Measurements from ENCODE around the gene PNCK.
A peak's percentile ranks its signal among the peaks of the same experiment; 100 is the strongest.

The PNCK gene

DNA sequence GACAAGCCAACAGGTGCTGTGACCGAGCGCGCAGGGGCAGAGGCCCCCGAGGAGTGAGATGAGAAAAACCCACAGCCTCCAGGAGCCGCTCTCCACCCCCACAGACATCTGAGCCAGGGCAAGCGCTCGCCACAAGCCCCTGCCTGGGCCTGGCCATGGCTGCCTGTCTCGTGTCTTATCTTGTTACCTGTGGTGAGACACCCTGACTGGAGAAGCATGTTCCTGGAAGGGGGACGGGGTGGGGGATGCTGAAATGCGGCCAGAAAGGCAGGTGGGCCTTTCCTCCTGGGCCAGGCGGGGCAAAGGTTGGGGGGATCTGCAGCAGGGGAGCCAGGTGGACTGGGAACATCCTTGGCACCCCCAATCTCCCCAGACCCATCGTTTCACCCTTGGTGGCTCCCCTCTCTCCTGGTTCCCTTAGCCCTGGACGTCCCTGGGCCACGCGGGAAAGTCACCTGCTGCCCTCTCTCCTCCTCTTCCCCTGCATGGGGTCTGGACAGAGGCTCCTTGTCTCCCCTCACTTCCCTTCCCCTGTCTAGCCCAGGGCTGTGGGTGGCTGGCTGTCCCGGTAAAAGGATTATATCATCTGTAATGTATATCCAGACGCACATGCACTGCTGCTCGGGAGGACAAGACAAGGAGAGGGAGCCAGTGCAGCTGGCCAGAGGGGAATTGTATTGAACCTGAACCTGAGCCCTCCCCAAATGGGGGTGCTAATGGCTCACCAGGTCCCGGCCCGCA, 35.0 kb downstream of the PNCK start:
- Mint-ChIP-seq H3K9me3 (no peaks in the 10 kb centered on the region), H3K4me3 (no peak overlapping the region), H3K27ac (no peak overlapping the region), H3K36me3 (ENCODE audit: low read depth) (no peaks in the 10 kb centered on the region), H3K27me3 (peaks cover 58% of the 10 kb centered on the region), H3K4me1 (ENCODE audit: low read depth) (peaks cover 10% of the 10 kb centered on the region)
- DNase-seq, result no peak

GRCh38 chrX:153638041-153638371, 35.6 kb downstream of the PNCK start:
- H3K27ac Mint-ChIP-seq, result no peak overlapping the region
- H3K4me1 Mint-ChIP-seq (ENCODE audit: low read depth), result peaks cover 8% of the 10 kb centered on the region
- no peak overlapping the region for H3K4me3 Mint-ChIP-seq
- H3K27me3 Mint-ChIP-seq, result peaks cover 52% of the 10 kb centered on the region
- H3K36me3 Mint-ChIP-seq (ENCODE audit: low read depth), result no peaks in the 10 kb centered on the region
- no peaks in the 10 kb centered on the region for H3K9me3 Mint-ChIP-seq
- no peak for DNase-seq

GRCh38 chrX:153637121-153638040, 36.2 kb downstream of the PNCK start:
- no peak for DNase-seq
- H3K4me3 Mint-ChIP-seq, result no peak overlapping the region
- no peaks in the 10 kb centered on the region for H3K36me3 Mint-ChIP-seq (ENCODE audit: low read depth)
- H3K27me3 Mint-ChIP-seq, result peaks cover 47% of the 10 kb centered on the region
- H3K4me1 Mint-ChIP-seq (ENCODE audit: low read depth), result peaks cover 4% of the 10 kb centered on the region
- H3K9me3 Mint-ChIP-seq, result no peaks in the 10 kb centered on the region
- no peak overlapping the region for H3K27ac Mint-ChIP-seq

DNA sequence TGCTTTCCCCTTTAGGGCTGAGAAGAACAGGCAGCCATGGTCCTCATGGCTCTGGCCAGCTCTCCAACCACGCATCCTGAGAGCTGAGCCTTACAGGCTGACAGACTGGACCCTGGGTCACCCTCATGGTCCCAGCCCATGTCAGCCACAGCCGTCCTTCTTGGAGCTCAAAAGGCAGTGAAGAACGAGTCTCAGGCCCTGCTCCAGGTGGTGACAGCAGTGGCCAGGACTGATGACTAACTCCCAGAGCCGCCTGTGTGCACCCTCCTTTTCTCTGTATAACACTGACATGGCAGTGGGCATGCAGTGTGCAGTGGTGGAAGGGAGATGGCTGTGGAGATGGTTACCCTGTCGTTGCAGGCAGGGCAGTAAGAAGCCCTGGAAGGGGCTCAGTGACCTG, 36.9 kb downstream of the PNCK start:
- no peak for DNase-seq
- H3K36me3 Mint-ChIP-seq (ENCODE audit: low read depth), result no peaks in the 10 kb centered on the region
- H3K27me3 Mint-ChIP-seq, result peaks cover 46% of the 10 kb centered on the region
- no peak overlapping the region for H3K4me3 Mint-ChIP-seq
- H3K9me3 Mint-ChIP-seq, result peaks cover 2% of the 10 kb centered on the region
- H3K4me1 Mint-ChIP-seq (ENCODE audit: low read depth), result peaks cover 3% of the 10 kb centered on the region
- no peak overlapping the region for H3K27ac Mint-ChIP-seq

GRCh38 chrX:153635788-153636668, 37.6 kb downstream of the PNCK start:
- Mint-ChIP-seq H3K4me1 (ENCODE audit: low read depth) (no peaks in the 10 kb centered on the region), H3K4me3 (no peak overlapping the region), H3K36me3 (ENCODE audit: low read depth) (no peaks in the 10 kb centered on the region), H3K27me3 (peaks cover 45% of the 10 kb centered on the region), H3K27ac (no peak overlapping the region), H3K9me3 (peaks cover 9% of the 10 kb centered on the region)
- peak; percentile 36 for DNase-seq

DNA sequence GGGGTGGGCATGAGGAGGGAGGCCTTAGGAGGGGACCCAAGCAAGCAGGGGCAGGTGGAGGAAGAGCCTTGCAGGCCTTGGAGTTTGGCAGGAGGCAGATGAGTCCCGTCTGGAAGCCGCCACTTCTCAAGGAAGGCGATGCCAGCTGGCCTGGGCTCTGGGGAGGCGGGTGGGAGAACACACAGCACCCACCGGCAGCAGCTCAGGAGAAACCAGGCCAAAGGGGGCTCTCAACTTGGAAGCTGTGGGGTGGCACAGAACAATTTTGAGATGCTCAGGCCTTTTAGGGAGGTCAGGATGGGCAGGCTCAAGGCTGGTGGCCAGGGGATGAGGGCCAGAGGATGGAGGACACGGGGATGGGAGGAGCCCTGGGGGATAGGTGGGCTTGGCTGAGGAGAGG, 38.2 kb downstream of the PNCK start:
- Mint-ChIP-seq H3K27me3 (peaks cover 43% of the 10 kb centered on the region), H3K4me3 (no peak overlapping the region), H3K27ac (no peak overlapping the region), H3K4me1 (ENCODE audit: low read depth) (no peaks in the 10 kb centered on the region), H3K9me3 (peaks cover 12% of the 10 kb centered on the region), H3K36me3 (ENCODE audit: low read depth) (no peaks in the 10 kb centered on the region)
- no peak for DNase-seq

DNA sequence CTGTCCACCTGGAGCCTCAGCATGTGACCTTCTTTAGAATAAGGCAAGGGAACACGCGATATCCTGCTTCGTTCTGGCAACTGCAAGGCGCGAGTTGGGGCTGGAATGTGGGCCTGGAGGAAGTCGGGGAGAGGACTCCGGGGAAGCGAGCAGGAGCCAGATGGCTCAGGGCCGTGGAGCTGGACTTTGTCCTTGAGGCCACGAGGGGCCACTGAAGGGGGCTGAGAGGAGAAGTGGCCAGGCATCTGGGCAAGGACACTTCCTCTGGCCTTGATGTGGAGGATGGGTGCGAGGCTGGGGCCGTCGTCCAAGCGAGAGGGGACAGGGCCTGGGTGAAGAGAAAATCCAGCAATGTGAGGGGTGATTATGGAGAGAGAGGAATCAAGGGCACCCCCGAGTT, 38.8 kb downstream of the PNCK start:
- H3K9me3 Mint-ChIP-seq, result peaks cover 12% of the 10 kb centered on the region
- no peak overlapping the region for H3K27ac Mint-ChIP-seq
- no peak for DNase-seq
- peaks cover 46% of the 10 kb centered on the region for H3K27me3 Mint-ChIP-seq
- no peak overlapping the region for H3K4me3 Mint-ChIP-seq
- H3K36me3 Mint-ChIP-seq (ENCODE audit: low read depth), result no peaks in the 10 kb centered on the region
- H3K4me1 Mint-ChIP-seq (ENCODE audit: low read depth), result no peaks in the 10 kb centered on the region

DNA sequence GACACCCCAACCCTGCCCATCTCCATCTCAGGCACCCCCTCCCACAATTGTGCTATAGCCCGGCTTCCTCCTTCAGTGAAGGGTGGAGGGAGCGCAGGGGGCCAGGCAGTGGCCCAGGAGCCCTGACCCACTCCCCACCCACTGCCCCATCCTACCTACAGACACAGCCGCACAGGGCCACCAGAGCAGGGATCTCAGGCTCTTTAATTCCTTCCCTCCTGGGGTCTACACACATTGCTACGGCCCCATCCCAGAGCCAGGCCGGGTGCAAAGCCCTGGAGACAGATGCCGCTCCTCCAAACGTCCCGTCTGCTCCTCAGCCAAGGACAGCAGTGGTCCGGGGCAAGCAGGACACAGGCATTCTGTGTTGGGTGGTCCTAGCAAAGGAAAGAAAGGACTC, 39.4 kb downstream of the PNCK start:
- no peaks in the 10 kb centered on the region for H3K36me3 Mint-ChIP-seq (ENCODE audit: low read depth)
- no peak for DNase-seq
- no peak overlapping the region for H3K27ac Mint-ChIP-seq
- no peak overlapping the region for H3K4me3 Mint-ChIP-seq
- peaks cover 12% of the 10 kb centered on the region for H3K9me3 Mint-ChIP-seq
- peaks cover 44% of the 10 kb centered on the region for H3K27me3 Mint-ChIP-seq
- no peaks in the 10 kb centered on the region for H3K4me1 Mint-ChIP-seq (ENCODE audit: low read depth)

- Mint-ChIP-seq H3K36me3 (ENCODE audit: low read depth) (no peaks in the 10 kb centered on the region), H3K27me3 (peaks cover 39% of the 10 kb centered on the region)
Measured at GRCh38 chrX:153633607-153634180, 39.9 kb downstream of the PNCK start.

DNA sequence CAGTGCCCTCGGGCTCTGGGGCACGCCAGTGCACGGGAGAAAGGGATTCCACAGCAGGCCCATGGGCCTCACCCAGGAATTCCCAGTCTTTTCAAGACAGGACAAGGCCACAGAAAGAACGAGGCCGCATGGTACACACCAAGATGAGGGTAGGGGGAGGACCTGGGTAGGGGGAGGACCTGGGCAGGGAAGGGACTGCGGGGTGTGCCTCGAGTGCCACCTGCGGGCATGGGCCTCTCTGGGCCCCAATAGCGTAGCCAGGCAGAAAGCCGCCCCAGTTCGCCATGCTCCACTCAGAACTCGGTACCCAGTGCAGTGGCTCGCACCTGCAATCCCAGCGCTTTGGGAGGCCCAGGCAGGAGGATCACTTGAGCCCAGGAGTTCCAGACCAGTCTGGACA, 40.6 kb downstream of the PNCK start:
- DNase-seq, result no peak
- Mint-ChIP-seq H3K27ac (no peak overlapping the region), H3K36me3 (ENCODE audit: low read depth) (no peaks in the 10 kb centered on the region), H3K4me1 (ENCODE audit: low read depth) (no peaks in the 10 kb centered on the region), H3K9me3 (peaks cover 12% of the 10 kb centered on the region), H3K27me3 (peaks cover 33% of the 10 kb centered on the region), H3K4me3 (no peak overlapping the region)

More at GRCh38 chrX:153633607-153634180, 39.9 kb downstream of the PNCK start:
- Mint-ChIP-seq H3K4me1 (ENCODE audit: low read depth) (no peaks in the 10 kb centered on the region), H3K27ac (no peak overlapping the region), H3K9me3 (peaks cover 12% of the 10 kb centered on the region), H3K4me3 (no peak overlapping the region)
- no peak for DNase-seq

DNA sequence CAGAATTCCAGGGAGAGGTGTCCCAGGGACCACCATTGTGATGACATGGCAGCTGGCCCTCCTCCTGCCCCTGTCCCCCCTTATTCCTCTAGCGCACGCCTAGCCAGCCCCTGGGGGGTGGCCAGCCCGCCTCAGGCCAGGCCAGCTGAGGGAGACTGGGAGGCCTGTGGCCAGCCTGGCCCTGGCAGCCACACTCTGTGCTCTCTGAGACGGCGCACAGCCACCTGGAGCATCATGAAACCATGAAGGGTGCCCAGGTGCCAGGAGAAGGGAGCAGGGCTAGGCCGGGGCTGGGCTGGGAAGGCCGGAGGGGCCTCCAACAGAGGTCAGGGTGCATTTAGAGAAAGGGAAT, 41.0 kb downstream of the PNCK start:
- H3K4me1 Mint-ChIP-seq (ENCODE audit: low read depth), result no peaks in the 10 kb centered on the region
- peaks cover 12% of the 10 kb centered on the region for H3K9me3 Mint-ChIP-seq
- H3K27ac Mint-ChIP-seq, result no peak overlapping the region
- peaks cover 29% of the 10 kb centered on the region for H3K27me3 Mint-ChIP-seq
- no peak for DNase-seq
- no peak overlapping the region for H3K4me3 Mint-ChIP-seq
- H3K36me3 Mint-ChIP-seq (ENCODE audit: low read depth), result no peaks in the 10 kb centered on the region

DNA sequence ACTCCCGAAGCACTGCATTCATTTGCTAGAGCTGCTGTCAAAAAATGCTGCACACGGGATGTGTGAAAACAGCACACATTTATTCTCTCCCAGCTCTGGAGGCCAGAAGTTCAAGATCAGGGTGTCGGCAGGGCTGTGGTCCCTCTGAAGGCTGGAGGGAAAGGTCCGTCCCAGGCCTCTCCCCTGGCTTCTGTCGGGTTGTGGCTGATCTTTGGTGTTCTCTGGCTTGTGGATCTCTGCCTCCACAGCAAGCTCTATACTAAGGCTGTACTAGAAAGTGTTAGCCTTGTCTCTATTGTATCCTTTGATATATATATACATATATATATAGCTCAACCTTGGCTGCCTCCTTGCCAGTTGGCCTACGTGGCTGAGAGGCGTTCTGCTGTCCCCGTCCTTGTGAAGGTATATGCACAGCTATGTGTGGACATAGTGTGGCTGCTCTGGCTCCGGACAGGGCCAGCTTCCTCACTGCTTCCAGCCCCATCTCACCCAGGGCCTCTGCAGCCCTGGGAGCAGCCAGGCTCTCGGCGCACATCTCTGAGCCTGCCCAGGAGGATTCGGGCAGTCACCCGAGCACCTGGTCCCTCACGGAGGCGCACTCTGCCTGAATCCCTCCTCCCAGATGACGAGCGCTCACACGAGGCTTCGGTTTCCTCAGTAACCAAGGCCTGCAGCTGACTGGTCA, 41.6 kb downstream of the PNCK start:
- Mint-ChIP-seq H3K4me1 (ENCODE audit: low read depth) (no peaks in the 10 kb centered on the region), H3K27ac (no peak overlapping the region), H3K9me3 (peaks cover 12% of the 10 kb centered on the region)

GRCh38 chrX:153631346-153631745, 42.3 kb downstream of the PNCK start:
- Mint-ChIP-seq H3K4me1 (ENCODE audit: low read depth) (no peaks in the 10 kb centered on the region), H3K36me3 (ENCODE audit: low read depth) (no peaks in the 10 kb centered on the region), H3K4me3 (no peak overlapping the region), H3K27me3 (peaks cover 32% of the 10 kb centered on the region), H3K9me3 (peaks cover 12% of the 10 kb centered on the region), H3K27ac (no peak overlapping the region)
- no peak for DNase-seq

More for the DNA sequence above, 41.6 kb downstream of the PNCK start:
- H3K4me3 Mint-ChIP-seq, result no peak overlapping the region
- no peaks in the 10 kb centered on the region for H3K36me3 Mint-ChIP-seq (ENCODE audit: low read depth)
- H3K27me3 Mint-ChIP-seq, result peaks cover 32% of the 10 kb centered on the region
- no peak for DNase-seq

DNA sequence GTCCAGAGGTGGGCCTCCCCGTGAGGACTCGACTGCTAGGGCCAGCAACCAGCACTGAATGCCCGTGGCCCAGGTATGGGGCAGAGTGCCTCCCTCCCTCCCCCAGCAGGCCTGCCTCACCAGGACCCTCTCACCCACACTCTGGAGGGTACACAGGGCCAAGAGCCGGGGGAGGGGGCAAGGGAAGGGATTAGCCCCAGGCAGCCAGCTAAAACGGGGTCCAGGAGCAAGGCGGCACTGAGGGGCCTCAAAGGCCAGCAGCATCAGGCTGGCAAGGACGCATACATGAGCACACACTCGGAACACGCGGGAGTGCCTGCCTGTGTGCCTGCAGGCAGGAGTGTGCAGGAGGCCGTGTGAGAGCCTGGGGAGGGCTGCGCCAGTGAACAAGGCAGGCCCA, 44.9 kb downstream of the PNCK start:
- H3K4me3 Mint-ChIP-seq, result no peak overlapping the region
- H3K9me3 Mint-ChIP-seq, result peaks cover 12% of the 10 kb centered on the region
- no peaks in the 10 kb centered on the region for H3K36me3 Mint-ChIP-seq (ENCODE audit: low read depth)
- H3K27me3 Mint-ChIP-seq, result peaks cover 31% of the 10 kb centered on the region
- no peak for DNase-seq
- H3K27ac Mint-ChIP-seq, result no peak overlapping the region
- no peaks in the 10 kb centered on the region for H3K4me1 Mint-ChIP-seq (ENCODE audit: low read depth)

All from activated T-cell treated with anti-CD3 and anti-CD28 coated beads, Interleukin-2, amount 50 U/mL, for 24 hours (primary cell).